Activated T-cell treated with anti-CD3 and anti-CD28 coated beads, Interleukin-2, amount 50 U/mL, for 72 hours (primary cell): ENCODE measurements around the gene PCP4L1. TPM values are rescaled to one million over a fixed set of nuclear protein-coding genes. Genes with fewer than 3 reads are reported as not detected.
A peak's percentile ranks its signal among the peaks of the same experiment; 100 is the strongest.

ENCODE experiments used
- ATAC-seq, 2 donors: fragments of 150-1000 bp; cut with Tn5 transposase; replicated peaks in 1 of 2; 2 replicates each; pipeline ENCODE4 v1.10.0; 2021; ENCODE audit warnings: moderate library complexity in 2 of 2, mild to moderate bottlenecking in 1 of 2
- DNase-seq, 2 donors: peaks; one replicate each; pipeline ENCODE4 v3.0.0; 2021 to 2022; ENCODE audit warnings: mixed read lengths in 1 of 2
- H3K27ac Mint-ChIP-seq: one replicate; pipeline ENCODE4 v1.8.0; 2022; ENCODE audit warnings: mild to moderate bottlenecking, moderate library complexity, mixed read lengths
- H3K27me3 Mint-ChIP-seq: one replicate; pipeline ENCODE4 v1.8.0; 2022; ENCODE audit warnings: low read depth, mixed read lengths
- H3K36me3 Mint-ChIP-seq, 2 donors: one replicate each; pipeline ENCODE4 v1.8.0; 2022; ENCODE audit warnings: mixed read lengths in 2 of 2, mild to moderate bottlenecking in 1 of 2; ENCODE audit not compliant: insufficient read depth in 2 of 2
- H3K4me1 Mint-ChIP-seq: one replicate; pipeline ENCODE4 v1.8.0; 2022; ENCODE audit warnings: low read depth, mixed read lengths
- H3K4me3 Mint-ChIP-seq, 2 donors: one replicate each; pipeline ENCODE4 v1.8.0; 2022; ENCODE audit warnings: mild to moderate bottlenecking in 2 of 2, mixed read lengths in 2 of 2, moderate library complexity in 2 of 2
- H3K9me3 Mint-ChIP-seq, 2 donors: one replicate each; pipeline ENCODE4 v1.8.0; 2022; ENCODE audit warnings: mixed read lengths in 2 of 2
- total RNA-seq, 2 donors: library from RNA; stranded (reverse); gene quantifications; one replicate each; pipeline ENCODE4 v1.2.3, GENCODE V29; 2022

PCP4L1 gene
- total RNA-seq = 1 to 10 TPM in 1 of 2 donors, under 1 TPM in 1; 0.55 to 1.2 TPM

DNA sequence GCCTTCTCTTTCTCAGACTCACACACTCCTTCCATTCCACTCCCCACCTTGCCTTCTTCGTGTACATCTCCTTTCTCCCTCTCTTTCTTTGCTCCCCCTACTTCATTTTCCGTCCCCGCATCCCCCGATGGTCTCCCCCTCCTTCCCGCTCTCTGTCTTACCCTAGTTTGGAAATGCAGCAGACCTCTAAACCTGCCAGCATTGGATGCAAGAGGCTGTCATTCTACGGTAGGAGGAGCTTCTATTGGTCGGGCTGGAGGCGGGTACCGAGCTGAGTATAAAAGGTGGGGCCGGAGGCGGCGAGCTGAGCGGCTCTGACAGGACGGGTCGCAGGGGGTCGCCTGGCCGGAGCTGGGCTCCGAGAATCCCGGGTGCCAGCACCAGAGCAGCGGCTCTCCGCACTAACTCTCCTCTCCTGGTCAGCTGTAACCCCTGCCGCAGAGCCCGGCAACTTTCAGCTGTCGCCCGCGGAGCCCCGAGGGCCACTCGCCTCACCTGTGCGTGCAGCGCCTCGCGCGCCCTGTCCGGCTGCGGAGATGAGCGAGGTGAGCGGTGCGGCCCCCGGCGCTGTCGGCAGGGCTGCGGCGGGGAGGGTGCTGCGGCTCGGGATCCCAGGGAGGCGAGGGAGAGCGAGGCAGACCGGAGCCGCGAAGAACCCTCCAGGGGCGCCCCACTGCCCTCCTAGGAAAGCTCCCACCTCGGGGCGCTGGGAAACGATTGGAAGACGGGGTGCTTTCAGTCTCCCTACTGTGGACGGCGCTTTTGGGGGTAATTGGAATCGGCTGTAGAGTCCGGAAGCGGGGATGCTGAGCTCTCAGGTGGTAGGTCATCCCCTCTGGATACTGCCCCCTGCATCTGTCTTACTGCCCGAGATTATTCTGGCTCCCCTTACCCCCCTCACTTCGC, at the start of gene PCP4L1:
Gene PCP4L1, plus strand, starts transcription at position 307 of the 906 bp plus-strand sequence. Its CDS starts 230 bp downstream, at position 537.
- Mint-ChIP-seq H3K27ac (no peak within 1 kb of the TSS), H3K27me3 (peaks cover 61% of the 10 kb centered on the region), H3K4me1 (peaks cover 25% of the 10 kb centered on the region), H3K9me3 (peaks cover 6 to 11% of the 10 kb centered on the region in 2 donors), H3K36me3 (peaks cover 16 to 20% of the 10 kb centered on the region in 2 donors), H3K4me3 (peak within 1 kb of the TSS; percentile 57 to 84)
- DNase-seq (peak; percentile 52 to 66), ATAC-seq (peak; percentile 96 to 97)

DNA sequence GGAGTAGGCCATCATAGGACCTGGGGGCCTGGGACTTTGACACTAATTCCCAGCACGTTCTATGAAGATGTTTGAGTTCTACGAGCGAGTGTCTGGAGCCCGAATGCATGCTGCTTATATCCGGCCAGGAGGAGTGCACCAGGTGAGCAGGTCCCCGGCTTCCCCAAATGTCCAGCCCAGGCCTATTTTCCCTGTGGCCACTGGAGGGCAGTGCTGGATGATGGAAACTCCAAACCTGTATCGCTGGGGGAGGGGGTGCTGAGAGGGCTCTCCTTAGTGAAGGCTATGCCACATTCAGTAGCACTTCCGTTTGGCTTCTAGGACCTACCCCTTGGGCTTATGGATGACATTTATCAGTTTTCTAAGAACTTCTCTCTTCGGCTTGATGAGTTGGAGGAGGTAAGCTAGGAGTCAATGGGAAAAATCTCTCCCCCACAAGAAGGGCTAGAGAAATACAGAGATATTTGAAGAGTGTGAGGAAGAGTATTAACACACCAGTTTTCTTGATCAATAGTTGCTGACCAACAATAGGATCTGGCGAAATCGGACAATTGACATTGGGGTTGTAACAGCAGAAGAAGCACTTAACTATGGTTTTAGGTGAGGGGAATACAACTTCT, 48.6 kb upstream of the PCP4L1 start:
- Mint-ChIP-seq H3K4me3 (no peak overlapping the region), H3K36me3 (peaks cover 14 to 31% of the 10 kb centered on the region in 2 donors), H3K27ac (no peak overlapping the region), H3K9me3 (no peaks in the 10 kb centered on the region), H3K4me1 (peaks cover 25% of the 10 kb centered on the region), H3K27me3 (no peaks in the 10 kb centered on the region)
- ATAC-seq = peak; percentile 91 to 94
- peak; percentile 78 to 80 for DNase-seq

DNA sequence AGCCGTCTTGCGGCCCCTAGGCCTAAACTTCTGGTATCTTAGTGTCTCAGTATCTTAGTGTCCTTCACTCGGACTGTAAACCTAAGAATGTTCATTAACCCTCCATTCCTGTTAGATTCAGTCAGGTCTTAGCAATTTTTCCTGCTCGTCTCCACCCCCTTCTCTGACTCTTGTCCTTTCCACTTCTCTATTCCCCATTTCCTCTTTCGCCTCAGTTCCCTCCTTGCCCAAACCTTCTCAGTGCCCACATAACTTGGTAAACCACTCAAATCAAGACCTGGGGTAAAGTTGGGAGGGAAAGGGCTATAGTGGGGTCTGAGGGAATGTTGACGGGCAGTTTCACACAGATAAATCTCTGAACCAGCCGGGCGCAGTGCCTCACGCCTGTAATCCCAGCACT, 44.2 kb upstream of the PCP4L1 start:
- Mint-ChIP-seq H3K27ac (peak overlapping the region; percentile 17), H3K9me3 (no peaks in the 10 kb centered on the region), H3K4me1 (peaks cover 40% of the 10 kb centered on the region), H3K4me3 (no peak overlapping the region), H3K27me3 (no peaks in the 10 kb centered on the region), H3K36me3 (peaks cover 10 to 26% of the 10 kb centered on the region in 2 donors)
- ATAC-seq (no peak), DNase-seq (no peak)

DNA sequence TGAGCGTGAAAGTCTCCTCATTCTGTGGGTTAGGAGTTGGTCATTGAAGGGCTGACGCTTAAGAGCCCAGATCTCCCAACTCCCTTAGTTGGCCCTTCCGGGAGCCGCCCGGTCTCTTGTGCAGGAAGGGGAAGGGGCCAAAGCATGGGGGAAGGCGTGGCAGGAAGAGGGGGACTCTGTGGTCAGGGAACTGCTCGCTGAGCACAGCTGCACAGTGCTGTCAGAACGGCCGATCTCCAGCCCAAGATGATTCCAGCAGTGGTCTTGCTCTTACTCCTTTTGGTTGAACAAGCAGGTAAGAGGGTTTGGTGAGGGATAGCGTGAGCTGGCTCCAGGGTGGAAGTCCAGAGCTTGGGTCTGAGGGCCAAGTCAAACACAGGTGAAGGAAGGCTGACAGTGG, 43.5 kb upstream of the PCP4L1 start, which contains the start of gene FCER1G:
Gene FCER1G, plus strand, starts transcription at position 220 of the 400 bp plus-strand sequence. Its CDS starts 27 bp downstream, at position 247.
- DNase-seq (no peak), ATAC-seq (no peak)
- H3K4me1 Mint-ChIP-seq = peaks cover 40% of the 10 kb centered on the region
- peak within 1 kb of the TSS; percentile 17 for H3K27ac Mint-ChIP-seq
- H3K9me3 Mint-ChIP-seq = no peaks in the 10 kb centered on the region
- H3K36me3 Mint-ChIP-seq = peaks cover 9 to 20% of the 10 kb centered on the region in 2 donors
- peak within 1 kb of the TSS in 1 of 2 donors; percentile 18 for H3K4me3 Mint-ChIP-seq
- no peaks in the 10 kb centered on the region for H3K27me3 Mint-ChIP-seq

DNA sequence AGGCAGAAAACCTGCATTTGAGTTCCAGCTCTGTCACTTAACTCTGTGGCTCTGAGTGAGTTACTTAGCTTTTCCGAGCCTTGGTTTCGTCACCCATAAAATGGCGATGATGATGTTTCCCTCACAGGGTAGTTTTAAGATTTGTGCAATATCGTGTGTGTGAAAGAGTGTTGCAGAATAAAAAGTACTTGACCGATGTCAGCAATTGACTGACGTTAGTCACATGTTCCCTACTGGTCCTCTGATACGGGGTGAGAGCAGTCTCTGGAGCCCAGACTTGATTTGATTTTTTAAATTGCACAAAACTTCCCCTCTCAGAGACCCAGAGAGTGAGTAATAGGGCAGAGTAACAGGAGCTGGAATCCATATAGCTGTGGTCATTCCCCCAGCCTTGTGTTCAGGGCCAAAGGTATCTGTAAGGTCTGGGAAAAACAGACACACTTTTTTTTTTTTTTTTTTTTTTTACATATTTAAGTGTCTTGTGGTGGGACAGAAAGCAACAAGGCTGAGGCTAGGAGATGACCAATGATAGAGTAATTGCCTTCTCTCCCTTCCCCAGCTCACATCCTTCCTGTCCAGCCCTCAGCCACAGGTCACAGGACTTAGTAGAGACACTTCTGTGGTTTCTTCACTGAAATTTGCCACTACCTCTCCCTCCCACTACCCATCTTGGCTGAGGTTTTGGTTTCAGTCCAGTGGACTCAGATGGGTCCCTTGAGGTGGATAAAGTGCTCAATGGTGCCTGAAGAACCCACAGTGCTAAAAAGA, 41.4 kb upstream of the PCP4L1 start:
- H3K27ac Mint-ChIP-seq = no peak overlapping the region
- no peaks in the 10 kb centered on the region for H3K27me3 Mint-ChIP-seq
- H3K36me3 Mint-ChIP-seq = peaks cover 7 to 11% of the 10 kb centered on the region in 2 donors
- H3K4me3 Mint-ChIP-seq = peak overlapping the region in 1 of 2 donors; percentile 6
- H3K9me3 Mint-ChIP-seq = no peaks in the 10 kb centered on the region
- peaks cover 40% of the 10 kb centered on the region for H3K4me1 Mint-ChIP-seq
- peak; percentile 63 to 76 for ATAC-seq
- DNase-seq = no peak

DNA sequence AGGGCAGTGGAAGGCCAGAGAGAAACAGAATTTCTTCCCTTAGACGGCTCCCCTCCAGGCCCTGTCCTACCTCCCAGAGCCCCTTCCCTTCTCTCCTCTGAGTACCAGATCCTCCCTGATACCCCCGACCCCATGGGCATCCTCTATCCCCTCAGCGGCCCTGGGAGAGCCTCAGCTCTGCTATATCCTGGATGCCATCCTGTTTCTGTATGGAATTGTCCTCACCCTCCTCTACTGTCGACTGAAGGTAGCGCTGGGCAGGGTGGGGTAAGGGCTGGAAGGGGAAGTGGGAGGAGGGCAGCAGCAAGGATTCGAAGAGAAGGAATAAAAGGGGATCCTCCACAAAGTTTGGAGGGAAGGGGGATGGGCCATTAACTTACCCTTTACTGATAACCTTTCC, 40.7 kb upstream of the PCP4L1 start:
- DNase-seq (no peak), ATAC-seq (peak in 1 of 2 donors; percentile 8)
- Mint-ChIP-seq H3K4me1 (peaks cover 40% of the 10 kb centered on the region), H3K27ac (no peak overlapping the region), H3K4me3 (peak overlapping the region in 1 of 2 donors; percentile 22), H3K36me3 (peaks cover 7 to 11% of the 10 kb centered on the region in 2 donors), H3K27me3 (no peaks in the 10 kb centered on the region), H3K9me3 (no peaks in the 10 kb centered on the region)

DNA sequence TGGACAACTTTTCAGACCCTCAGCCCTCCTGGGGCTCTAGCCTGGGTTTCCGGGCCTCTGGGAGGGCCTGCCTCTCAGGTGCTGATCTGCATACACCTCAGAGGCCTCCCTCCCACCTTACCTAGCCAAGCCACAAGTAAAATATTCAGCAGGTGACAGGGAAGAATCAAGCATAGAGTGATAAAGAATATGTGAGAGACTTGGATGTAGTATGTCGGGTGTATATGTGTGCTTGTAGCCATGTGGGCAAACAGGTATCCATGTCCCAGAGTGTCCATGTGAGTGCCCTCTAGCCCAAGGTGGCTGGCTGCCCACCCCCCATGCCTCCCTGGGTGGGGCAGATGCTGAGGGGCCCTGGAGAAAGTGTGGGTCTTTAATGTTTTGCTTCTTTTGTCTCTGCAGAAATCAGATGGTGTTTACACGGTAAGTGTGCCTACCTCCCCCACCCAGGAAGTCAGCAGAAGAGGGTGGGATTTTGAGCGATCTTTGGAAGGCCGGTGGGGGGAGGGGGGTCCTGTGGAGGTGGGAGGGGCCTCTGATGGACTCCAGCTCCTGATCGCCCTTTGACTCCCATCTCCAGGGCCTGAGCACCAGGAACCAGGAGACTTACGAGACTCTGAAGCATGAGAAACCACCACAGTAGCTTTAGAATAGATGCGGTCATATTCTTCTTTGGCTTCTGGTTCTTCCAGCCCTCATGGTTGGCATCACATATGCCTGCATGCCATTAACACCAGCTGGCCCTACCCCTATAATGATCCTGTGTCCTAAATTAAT, 40.1 kb upstream of the PCP4L1 start:
- Mint-ChIP-seq H3K27ac (no peak overlapping the region), H3K36me3 (peaks cover 5 to 8% of the 10 kb centered on the region in 2 donors), H3K9me3 (no peaks in the 10 kb centered on the region), H3K4me3 (no peak overlapping the region), H3K27me3 (no peaks in the 10 kb centered on the region), H3K4me1 (peaks cover 40% of the 10 kb centered on the region)
- DNase-seq (no peak), ATAC-seq (no peak)

DNA sequence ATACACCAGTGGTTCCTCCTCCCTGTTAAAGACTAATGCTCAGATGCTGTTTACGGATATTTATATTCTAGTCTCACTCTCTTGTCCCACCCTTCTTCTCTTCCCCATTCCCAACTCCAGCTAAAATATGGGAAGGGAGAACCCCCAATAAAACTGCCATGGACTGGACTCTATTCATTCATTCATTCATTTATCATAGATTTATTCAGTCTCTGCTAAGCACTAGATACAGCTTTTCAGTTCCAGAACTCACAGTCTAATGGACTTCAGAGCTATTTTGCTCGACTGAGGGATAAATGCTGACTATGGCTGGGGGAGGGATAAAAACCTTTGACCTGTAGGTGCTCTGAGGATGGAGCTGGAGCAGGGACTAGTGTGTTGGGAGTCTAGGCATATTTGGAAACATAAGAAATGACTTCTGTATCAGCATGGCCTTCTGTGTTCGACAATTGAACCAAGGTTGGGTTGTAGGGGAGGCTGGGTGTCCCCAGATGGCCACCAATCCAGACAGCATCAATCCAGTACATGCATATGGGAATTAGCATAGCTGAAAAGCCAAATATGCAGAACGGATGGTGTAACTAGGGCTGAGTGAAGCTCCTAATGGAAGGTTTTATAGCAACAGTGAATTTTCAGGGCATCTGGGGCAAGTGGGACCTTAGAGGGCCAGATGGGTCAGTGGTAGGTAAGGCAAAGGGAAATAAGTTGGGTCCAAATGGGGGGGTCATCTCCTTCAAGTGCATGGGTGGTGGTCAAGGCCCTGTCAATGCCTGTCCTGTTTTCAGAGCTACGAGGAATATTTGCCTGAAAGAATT, 39.3 kb upstream of the PCP4L1 start:
- Mint-ChIP-seq H3K9me3 (no peaks in the 10 kb centered on the region), H3K4me3 (no peak overlapping the region), H3K27ac (no peak overlapping the region), H3K27me3 (no peaks in the 10 kb centered on the region), H3K4me1 (peaks cover 40% of the 10 kb centered on the region), H3K36me3 (peaks cover 2 to 7% of the 10 kb centered on the region in 2 donors)
- ATAC-seq (no peak), DNase-seq (no peak)

DNA sequence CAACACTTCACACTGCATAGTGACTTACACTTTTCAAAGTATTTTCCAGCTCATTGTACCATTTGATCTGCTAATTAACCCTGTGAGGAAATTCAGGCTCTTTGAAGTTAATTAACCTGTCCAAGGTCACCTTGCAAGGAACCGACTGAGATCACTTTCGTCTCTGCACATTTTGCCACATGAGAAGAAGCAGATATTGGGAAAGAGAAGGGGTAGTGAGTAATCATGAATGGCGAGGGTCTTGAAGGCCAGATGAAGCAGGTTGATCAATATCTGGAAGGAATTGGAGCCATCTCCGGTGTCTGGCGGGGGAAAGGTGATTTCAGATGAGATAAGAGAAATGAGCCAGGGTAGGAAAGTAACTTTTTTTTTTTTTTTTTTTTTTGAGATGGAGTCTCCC, 38.5 kb upstream of the PCP4L1 start:
- Mint-ChIP-seq H3K27ac (no peak overlapping the region), H3K36me3 (peaks cover 0 to 1% of the 10 kb centered on the region in 2 donors), H3K9me3 (no peaks in the 10 kb centered on the region), H3K4me3 (no peak overlapping the region), H3K27me3 (no peaks in the 10 kb centered on the region), H3K4me1 (peaks cover 40% of the 10 kb centered on the region)
- DNase-seq (no peak), ATAC-seq (no peak)

DNA sequence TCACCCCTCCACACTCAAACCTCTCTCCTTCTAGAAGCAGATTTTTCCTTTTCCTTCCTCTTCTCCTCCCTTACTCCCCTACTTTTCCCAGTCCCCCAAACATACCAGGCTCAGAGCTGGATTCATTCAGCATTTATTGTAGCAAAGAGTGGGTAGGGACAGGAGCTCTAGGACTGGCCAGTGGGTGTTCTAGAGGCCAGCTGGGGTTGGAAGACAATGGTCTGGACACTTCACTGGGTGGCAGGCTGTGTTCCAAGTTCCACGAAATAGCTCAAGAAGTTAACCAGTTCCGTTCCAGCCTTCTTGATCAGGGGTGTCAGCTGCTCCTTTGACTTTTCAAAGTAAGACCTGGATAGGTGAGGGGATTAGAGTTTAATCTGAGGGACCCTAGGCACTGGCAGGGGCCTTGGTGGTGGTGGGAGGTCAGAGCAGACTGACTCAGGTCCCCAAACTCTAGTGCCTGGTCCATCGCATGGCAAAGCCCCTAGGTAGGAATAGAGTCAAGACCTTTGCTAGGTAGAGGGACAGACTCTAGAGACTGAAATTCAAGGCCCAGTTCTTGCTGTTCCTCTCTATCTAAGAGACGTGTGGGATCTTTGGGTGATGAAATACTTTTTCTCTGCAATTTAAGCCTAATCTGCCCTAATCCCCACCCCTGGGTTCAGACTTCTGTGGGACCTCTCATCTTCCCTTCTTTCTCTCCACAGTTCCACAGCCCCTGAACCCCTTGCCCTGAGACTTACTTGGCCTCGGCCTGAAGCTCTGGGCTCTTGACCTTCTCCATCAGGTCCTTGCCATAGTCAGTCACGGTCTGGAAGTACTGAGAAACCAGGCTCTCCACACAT, 36.1 kb upstream of the PCP4L1 start:
- no peak overlapping the region for H3K4me3 Mint-ChIP-seq
- DNase-seq = no peak
- H3K27ac Mint-ChIP-seq = no peak overlapping the region
- peaks cover 1% of the 10 kb centered on the region in 2 donors for H3K36me3 Mint-ChIP-seq
- H3K27me3 Mint-ChIP-seq = no peaks in the 10 kb centered on the region
- peaks cover 48% of the 10 kb centered on the region for H3K4me1 Mint-ChIP-seq
- ATAC-seq = no peak
- H3K9me3 Mint-ChIP-seq = no peaks in the 10 kb centered on the region
